Measurements from ENCODE around the gene VKORC1.
"Not testable (repeated sequence)": the region's sequence is repeated elsewhere in the genome, so short reads cannot be mapped to it uniquely, and the experiment has no call there.

The VKORC1 gene

DNA sequence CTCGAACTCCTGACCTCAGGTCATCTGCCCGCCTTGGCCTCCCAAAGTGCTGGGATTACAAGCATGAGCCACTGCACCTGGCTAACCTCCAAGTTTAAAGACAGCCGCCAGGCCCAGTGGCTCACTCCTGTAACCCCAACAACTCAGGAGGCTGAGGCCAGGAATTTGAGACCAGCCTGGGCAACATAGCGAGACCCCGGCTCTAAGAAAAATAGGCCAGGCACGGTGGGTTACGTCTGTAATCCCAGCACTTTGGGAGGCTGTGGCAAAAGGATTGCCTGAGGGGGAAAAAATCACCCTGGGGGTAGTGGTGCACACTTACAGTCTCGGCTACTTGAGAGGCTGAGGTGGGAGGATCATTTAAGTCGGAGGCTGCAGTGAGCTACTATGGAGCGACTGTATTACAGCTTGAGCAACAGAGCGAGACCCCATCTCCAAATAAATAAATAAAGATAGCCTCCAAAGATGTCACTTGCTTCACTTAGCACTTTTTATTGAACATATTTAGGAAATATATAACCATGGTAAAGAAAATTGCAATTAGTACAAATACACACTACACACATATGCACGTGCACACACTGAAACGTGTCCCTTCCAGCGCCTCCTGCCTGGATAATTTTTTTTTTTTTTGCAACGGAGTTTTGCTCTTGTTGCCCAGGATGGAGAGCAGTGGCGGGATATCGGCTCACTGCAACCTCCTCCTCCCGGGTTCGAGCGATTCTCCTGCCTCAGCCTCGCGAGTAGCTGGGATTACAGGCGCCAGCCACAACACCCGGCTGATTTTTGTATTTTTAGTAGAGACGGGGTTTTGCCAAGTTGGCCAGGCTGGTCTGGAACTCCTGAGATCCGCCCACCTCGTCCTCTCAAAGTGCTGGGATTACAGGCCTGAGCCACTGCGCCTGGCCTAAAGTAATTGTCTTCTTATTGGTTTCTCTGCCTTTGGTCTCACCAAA, 12.2 kb upstream of the VKORC1 start:
- DNase-seq = no peak

DNA sequence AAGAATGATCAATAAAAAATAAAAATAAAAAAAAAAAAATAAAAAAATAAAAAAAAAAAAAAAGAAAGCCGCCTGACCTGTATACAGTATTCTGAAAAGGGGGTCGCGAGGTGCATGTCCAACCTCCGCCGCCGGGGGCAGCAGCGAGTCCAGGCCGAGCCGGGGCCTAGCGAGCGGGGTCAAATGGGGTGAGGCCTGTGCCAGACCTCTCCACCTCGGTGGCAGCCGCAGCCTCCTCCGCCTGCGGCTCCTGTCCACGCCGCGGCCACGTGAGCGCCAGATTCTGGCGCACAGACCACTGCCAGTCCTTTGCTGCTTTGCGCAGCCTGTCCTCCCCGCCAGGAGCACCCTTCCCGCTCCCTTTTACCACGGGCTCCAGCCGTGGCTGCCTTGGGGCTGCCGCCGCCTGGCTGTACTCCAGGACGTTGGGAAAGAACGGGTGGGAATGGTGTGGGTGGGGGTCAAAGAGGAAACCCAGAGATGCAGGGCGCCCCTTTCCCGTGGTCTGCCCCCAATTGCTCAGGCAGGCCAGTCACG, 11.1 kb upstream of the VKORC1 start:
- DNase-seq = peak; percentile 60

DNA sequence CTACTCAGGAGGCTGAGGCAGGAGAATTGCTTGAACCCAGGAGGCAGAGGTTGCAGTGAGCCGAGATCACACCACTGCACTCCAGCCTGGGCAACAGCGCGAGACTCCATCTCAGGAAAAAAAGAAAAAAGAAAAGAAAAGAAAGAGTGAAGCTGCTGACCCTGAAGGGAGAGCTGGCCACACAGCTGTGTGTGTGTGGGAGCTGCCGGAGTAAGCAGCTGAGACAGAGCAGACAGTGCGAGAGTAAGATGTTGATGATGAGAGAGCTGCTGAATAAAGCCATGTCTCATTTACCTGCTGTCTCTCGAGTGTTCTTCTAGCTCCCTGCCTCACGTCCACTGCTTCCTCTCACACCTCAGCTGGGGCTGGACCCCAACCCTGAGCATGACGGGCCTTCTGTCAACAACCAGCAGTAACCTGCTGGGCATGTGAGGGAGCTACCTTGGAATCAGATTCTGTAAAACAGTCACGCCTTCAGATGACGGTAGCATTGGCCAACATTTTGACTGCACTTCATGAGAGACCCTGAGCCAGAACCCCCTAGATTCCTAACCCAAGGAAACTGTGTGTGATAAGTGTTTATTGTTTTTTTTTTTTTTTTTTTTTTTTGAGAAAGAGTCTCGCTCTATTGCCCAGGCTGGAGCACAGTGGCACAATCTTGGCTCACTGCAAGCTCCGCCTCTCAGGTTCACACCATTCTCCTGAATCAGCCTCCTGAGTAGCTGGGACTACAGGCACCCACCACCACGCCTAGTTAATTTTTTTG, 6.5 kb upstream of the VKORC1 start:
- not testable (repeated sequence) for DNase-seq

DNA sequence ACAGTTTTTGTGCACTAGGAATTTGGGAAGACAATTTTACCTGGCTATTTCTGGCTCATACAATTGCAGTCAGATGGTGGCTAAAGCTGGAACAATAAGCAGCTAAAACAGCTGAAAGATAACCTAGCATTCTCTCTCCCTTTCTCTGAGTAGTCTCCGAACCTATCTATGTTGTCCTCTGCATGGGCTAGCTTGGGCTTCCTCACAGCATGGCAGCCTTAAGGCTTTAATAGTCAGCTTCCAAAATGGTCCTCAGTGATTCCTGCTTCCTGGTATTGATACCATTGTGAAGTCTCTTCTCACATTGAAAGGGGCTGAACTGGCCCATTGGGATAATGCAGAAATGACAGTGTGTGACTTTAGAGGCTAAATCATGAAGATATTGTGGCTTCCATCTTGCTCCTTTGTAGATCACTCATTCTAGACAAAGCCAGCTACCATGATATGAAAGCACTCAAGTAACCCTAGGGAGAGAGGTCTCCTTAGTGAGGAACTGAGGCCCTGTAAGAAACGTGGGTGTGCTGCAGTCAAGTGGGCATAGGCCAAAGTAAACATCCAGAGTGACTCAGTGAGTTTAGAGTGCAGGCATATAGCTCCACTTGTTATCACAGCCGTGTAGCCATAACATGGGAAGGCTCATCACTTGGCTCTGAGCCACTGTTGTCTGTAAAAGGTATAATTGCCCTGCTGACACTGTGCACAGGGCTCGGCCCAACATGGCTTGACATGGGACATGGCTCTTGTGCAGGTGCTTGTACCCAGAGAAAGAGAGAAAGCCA, 5.5 kb upstream of the VKORC1 start:
- DNase-seq = no peak

DNA sequence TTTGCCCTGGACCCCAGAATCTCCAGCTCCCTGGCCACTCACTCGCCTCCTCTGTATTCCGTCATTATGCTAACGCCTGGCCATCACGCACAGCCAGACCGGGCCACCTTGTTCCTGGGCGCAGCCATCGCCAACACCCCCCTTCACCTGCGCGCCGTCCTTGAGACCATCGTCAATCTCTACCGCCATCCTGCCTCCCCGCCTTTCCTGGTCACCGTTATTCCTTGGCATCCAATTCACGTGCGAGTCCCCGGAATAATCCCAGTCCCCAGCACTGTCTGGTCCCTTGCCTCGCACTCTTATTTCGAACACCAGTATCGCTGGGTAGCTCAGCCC, 541 bp downstream of the VKORC1 start:
- DNase-seq = no peak

DNA sequence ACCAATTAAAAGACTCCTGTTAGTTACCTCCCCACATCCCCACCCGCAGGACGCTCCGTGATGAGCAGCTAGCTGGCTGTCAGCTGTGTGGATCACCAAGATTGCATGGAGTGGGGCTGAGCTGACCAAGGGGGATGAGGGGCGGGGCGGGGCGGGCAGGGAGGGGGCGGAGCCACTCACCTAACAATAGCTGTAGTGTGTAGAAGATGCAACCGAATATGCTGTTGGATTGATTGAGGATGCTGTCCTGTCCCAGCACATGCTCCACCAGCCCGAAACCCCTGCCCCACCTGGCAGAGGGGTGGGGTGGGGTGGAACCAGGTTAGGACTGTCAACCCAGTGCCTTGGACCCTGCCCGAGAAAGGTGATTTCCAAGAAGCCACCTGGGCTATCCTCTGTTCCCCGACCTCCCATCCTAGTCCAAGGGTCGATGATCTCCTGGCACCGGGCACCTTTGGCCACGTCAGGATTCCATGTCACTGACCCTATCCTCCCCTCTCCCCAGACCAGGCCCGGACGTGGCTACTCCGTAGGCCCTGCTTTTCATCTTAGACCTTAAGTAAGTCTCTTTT, 1.4 kb downstream of the VKORC1 start:
- no peak for DNase-seq

DNA sequence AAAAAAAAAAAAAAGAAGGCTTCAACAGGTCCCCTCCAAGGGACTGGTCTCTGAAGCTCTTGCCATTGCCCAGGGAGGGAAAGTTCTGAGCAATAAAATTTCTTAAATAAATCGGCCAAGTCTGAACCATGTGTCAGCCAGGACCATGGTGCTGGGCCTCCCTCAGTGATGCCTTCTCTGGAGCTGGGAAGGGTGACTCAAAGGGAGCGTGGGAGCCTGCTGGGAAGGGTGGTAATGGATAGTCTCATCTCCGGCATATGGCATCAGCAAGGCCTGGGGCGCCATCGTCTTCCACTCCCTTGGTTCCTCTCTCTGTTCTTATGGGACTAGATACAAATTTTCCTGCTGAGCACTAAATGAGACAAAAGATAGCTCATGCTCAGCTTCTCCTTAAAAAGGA, 2.3 kb downstream of the VKORC1 start:
- DNase-seq = no peak

DNA sequence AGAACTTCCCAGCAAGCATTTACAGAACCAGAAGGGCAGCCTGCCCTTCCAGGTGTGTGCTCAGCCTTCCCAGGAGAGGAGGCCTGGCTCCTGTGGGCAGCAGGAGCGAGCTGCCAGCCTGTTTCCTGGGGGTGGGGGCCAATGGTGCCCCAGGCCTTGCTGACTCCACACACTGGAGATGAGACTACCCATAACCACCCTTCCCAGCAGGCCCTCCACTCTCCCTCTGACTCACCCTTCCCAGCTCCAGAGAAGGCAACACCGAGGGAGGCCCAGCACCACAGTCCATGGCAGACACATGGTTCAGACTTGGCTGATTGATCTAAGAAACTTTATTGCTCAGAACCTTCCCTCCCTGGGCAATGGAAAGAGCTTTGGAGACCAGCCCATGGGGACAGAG, 4.1 kb downstream of the VKORC1 start:
- DNase-seq = no peak

DNA sequence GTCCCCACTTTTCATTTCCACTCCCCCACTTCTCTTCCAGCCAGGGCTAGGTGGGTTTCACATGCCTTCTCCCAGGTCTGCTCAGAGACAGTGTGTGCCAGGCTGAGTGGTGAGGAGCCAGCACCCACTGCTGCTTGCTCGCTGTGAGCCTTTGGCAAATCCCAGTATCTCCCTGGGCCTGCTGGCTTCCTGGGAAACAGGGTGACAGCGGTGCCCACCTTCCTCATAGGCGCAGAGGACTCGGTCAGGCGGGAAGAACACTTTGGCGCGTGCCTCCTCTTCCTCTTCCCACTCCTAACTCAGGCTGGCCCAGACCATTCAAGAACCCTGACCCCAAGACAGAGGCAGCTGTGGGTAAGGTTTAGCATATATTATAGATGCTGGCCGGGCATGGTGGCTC, 5.4 kb downstream of the VKORC1 start:
- DNase-seq = no peak

DNA sequence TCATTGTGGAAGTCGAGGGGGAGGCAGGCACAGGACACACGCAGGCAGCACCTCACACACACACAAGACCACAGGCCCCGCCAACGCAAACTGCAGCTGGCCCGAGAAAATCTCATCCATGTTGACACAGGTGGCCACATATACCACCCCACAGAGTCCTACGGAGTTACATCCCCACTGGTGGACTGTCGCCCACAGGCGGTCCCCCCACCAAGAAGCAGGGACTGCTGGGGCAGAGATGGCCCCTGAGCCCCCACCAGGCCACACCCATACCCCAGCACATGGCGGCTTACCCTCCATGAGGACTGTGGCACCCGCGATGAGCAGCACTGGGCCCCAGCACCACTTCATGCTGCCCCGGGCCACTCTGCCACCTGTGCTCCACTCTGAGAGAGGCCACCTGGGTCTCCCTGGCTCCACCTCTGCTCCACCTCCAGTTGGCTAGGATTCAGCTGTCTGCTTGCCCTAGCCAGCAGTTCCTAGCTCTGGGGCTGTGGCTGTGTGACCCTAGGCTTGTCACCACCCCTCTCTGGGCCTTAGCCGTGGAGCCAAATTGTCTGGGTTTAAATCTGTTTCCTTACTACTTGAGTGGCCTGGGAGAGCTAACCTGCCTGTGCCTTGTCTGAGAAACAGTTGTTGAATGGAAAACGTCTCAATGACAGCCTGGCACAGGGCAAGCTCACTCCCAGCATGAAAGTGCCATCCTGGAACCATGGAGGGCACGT, 6.0 kb downstream of the VKORC1 start, which contains the start of gene PRSS53:
TSS of gene PRSS53 (minus strand) at position 485 of the 725 bp plus-strand sequence. CDS start at position 351, 134 bp downstream.
- no peak for DNase-seq

DNA sequence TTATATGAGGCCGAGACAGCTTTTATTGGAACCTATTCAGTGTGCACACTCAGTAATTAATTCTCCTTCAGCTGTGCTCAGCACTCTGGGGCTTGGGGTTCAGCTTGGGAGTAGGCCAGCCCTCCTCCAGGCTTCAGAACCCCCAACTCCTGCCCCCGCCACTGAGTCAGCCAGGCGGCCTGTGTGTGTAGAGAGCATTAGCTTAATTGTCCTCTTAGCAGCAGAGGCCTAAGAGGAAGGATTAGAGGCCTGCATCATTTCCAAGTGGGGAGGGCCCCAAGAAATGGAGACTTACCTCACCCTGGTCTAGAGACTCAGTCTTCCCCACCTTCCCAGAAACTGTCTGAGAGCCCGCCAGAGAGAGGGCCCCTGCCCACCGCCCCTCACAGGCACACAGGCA, 6.6 kb downstream of the VKORC1 start:
- no peak for DNase-seq

DNA sequence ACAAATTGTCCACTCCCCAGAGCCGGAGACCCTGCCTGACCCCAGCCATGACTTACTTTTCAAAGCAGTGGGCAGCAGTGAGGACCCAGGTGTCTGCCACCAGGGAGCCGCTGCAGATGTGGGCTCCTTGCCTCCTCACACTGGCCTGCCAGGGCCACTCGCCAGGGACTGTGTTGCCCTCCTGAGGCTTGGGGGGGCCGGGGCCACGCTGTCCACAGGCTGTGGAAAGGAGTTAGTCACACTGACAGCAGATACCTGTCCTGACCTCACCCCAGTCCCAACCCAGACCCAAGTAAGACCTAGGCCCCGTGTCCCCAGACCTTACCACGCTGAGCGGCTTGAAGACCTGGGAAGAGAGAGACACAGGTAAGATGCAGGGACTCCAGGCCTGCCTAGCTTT, 7.1 kb downstream of the VKORC1 start:
- DNase-seq = no peak

DNA sequence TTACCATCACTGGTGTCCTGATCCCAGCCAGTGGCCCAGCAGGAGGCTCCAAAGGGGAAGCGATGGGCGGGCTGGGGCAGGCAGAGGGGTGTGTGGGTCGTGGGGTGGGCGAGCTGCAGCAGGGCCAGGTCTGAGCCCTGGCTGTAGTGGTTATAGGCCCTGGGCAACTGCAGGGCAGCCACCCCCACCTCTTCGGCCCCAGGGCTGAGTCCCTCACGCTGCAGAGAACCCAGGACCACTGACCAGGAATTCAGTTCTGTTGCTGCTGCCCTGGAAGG, 8.0 kb downstream of the VKORC1 start:
- DNase-seq = no peak

DNA sequence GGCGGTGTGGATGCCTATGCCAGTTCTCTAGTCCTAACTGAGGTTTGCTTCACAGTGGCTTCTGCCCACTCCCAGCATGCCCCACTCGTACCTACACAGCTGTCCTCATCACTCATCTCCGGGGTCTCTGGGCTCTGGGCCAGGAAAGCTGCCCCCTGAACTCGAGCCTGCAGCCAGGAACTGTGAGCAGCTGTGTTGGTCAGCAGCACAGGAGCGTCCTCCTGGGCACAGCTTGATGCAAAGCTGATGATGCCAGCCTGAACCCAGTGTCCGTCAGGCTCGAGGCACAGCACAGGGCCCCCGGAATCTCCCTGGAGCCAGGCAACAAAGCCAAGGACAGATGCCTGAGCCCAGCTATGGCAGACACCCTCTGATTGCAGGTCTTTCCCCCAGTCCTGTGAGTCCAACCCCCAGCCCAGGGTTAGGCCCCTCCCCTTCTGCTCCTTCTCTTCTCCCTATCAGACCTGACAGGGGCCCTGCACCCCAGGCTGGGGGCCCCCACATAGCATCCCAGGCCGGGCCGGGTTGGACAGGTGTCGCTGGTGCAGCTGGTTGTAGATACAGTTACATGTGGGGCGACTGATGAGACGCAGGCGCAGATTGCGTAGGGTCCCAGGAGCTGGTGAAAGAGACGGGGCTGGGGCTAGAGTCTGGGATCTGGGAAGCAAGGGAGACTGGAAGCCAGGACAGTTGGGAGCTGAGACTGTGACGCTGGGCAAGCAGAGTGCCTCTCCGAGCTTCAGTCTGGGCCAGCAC, 8.5 kb downstream of the VKORC1 start:
- DNase-seq = no peak

DNA sequence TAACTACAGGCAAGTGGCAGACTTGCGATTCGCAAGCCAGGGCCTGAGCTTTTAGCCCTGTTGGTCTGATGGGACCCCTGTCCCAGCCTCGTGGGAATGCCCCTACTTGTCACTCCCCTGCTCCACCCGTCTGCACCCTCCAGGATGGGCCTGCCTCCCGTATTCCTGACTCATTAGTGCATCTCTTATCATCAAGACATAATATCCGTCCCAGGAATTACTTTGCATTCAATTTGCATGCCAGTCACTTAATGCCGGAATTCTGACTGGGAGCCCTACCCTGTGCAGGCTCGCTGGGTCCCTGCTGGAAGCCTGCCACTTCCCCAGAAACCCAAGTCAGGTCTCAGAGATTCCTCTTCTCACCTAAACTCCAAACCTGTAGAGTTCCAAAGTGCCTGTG, 9.2 kb downstream of the VKORC1 start:
- no peak for DNase-seq

DNA sequence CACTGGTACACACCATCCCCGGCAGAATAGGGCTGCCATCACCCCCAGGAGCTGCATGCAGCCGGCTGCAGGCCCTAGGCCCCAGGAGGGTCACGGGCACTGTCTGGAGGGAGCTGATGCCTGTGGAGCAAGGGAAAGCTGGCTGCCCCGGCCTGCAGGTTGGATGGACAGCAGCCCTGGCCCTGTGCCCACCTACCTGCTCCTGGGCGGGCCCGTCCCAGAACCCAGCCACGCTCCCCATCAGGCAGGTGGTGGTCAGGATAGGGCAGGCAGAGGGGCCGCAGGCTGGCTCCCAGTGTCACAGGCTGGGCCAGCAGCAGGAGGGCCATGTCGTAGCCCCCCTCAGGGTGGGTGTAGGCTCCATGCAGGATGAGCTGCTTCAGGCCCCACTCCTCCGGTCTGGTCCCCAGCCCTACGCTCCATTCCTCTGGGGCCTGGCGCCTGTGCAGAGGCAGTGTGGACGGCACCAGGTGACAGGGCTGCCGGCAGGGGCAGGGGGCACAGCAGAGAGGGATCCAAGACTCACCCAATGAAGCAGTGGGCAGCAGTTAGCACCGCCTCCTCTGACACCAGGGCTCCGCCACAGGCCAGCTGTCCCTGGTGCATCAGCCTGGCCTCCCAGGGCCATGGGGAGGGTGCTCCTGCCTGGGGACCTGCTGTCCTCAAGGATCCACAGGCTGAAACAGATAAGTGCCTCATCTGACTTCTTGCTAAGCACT, 9.9 kb downstream of the VKORC1 start:
- DNase-seq = no peak

DNA sequence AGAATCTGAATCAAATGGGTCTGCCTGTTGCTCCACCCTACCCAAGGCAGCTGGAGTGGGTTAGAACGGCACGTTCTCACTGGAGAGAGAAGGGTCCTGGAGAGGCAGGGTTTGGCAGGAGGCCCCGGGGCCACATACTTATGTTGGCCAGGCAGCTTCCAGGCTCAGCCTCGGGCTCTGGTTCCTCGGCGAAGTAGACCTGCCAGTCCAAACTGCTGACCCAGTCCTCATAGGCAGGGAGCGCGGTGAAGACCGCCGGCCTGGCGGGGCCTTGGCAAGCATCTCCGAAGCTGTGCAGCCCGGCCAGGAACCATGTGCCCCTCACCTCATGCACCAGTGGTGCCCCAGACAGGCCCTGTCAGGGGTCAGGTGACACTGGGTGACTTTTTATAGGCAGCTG, 10.6 kb downstream of the VKORC1 start:
- DNase-seq = no peak

DNA sequence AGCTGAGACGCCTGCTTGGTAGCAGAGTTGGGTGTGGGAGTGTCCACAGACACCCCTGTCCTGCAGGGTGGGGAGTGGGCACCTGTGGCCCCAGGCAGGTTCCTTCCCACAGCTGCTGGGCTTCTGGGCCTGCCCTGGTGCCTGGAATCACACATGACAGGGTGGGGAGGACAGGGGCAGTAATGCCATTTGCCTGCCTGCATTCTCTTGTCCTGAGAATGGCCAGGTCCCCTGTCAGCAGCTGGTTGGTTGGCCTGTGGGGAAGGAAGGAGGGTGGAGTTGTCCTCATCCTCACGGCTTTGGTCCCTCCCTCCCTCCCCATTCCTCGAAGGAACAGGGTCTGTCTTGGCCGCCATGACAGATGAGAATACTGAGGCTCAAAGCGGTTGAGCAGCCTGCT, 11.0 kb downstream of the VKORC1 start:
- DNase-seq = no peak

DNA sequence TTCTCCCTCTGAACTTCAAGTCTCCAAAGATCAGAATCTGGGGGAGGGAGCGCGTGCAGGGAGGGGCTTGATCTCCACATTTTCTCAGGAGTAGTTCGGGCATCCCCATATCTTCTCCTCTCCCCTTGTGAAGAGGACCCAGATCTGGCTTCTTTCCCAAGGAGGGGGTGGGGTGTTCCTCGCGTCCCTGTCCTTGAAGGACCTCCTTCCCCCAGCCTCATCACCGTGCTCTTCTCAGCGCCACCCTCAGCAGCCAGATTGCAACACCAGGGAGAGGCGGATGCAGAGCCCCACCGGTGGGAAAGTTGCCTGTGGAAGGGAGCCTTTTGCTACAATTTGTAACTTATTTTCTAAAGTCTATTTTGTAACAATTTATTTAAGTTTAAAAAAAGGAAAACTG, 11.5 kb downstream of the VKORC1 start:
- no peak for DNase-seq

DNA sequence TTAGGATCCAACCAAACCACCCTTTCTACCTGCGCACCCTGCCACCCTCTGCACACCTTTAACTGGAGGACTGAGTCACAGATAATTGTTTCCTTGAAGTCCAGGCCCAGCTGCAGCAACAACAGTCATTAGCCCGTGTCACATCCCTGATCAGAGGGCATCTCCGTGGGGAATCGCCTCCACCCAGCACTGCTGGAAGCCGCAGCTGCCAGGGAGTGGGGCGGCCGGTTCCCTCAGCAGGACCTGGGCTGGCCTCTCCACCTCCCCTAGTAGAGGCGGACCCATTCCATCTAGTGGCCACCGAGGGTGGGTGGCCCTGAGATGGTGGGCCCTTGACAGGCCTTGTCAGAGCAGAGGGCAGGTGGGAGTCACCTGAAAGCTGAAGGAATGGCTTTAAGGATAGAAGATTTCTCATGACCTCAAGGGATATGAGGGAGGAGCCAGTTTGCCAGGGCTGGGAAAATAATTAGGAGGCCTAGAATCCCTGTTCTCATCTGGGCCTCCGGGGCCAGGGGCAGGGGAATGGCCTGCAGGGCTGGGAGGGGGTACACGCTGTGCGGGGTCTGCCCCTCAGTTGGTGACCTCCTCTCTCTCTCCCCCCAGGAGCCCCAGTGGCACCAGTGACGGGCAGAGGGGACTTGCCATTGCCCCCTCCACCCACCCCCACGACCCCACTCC, 12.1 kb downstream of the VKORC1 start:
- DNase-seq = no peak

Data from stimulated activated naive CD4-positive, alpha-beta T cell treated with Interleukin-2 at 50 U/mL for 16 hours (primary cell).